Suprapubic skin (tissue), 3 donors: ENCODE results near the gene MYO5C.

ENCODE experiments used
- CTCF ChIP-seq, 2 donors: fragments of 200-600 bp in 1 of 2; fragments of 450-650 bp in 1 of 2; sonication (generic) in 1 of 2; IDR thresholded peaks; one replicate each; pipeline ENCODE4 v1.5.1; 2016 to 2019; ENCODE audit warnings: antibody characterized with exemption in 2 of 2, mild to moderate bottlenecking in 1 of 2, moderate library complexity in 1 of 2
- POLR2A ChIP-seq, 2 donors: fragments of 450-650 bp; IDR thresholded peaks; one replicate each; pipeline ENCODE4 v1.6.1; 2017; ENCODE audit warnings: antibody characterized with exemption in 2 of 2, mild to moderate bottlenecking in 2 of 2, moderate library complexity in 2 of 2

- TF ChIP-seq POLR2A (IDR thresholded peaks at IDR 0.05) (no peak), CTCF (IDR thresholded peaks at IDR 0.05) (no peak)
Observed at GRCh38 chr15:52252781-52253180, 42.8 kb downstream of the MYO5C start.
